Smooth muscle cell (in vitro differentiated cells): ENCODE results near the gene CCND1. TPM values are rescaled to one million over a fixed set of nuclear protein-coding genes. Genes with fewer than 3 reads are reported as not detected.
A peak's percentile ranks its signal among the peaks of the same experiment; 100 is the strongest.

Experiments
- DNase-seq: peaks from one replicate; lab custom pipeline; 2025; ENCODE audit not compliant: unreplicated experiment; lab: John Stamatoyannopoulos, UW
- H2AFZ ChIP-seq: fragments of 200-600 bp; sonication (generic); 2 replicates; pipeline ENCODE4 v1.6.0; 2016; ENCODE audit warnings: antibody characterized with exemption, low read depth, mild to moderate bottlenecking
- H3F3A ChIP-seq: fragments of 200-600 bp; sonication (generic); 2 replicates; pipeline ENCODE4 v1.6.0; 2017; ENCODE audit warnings: antibody characterized with exemption, low read depth
- H3K27ac ChIP-seq: fragments of 200-600 bp; sonication (generic); 2 replicates; pipeline ENCODE4 v1.5.1; 2016; ENCODE audit warnings: low read depth, mild to moderate bottlenecking
- H3K27me3 ChIP-seq: fragments of 200-600 bp; sonication (generic); 2 replicates; pipeline ENCODE4 v1.6.1; 2016; ENCODE audit warnings: low read depth, mild to moderate bottlenecking
- H3K36me3 ChIP-seq: fragments of 200-600 bp; sonication (generic); 2 replicates; pipeline ENCODE4 v1.5.1; 2016; ENCODE audit warnings: low read depth
- H3K4me1 ChIP-seq: fragments of 200-600 bp; sonication (generic); 2 replicates; pipeline ENCODE4 v1.5.1; 2016; ENCODE audit warnings: low read depth
- H3K4me2 ChIP-seq: fragments of 200-600 bp; sonication (generic); 2 replicates; pipeline ENCODE4 v1.6.0; 2016; ENCODE audit warnings: mild to moderate bottlenecking
- H3K4me3 ChIP-seq: fragments of 200-600 bp; sonication (generic); 2 replicates; pipeline ENCODE4 v1.5.1; 2016; ENCODE audit warnings: mild to moderate bottlenecking
- H3K79me2 ChIP-seq: fragments of 200-600 bp; sonication (generic); 2 replicates; pipeline ENCODE4 v1.6.0; 2016; ENCODE audit warnings: low read depth, mild to moderate bottlenecking
- H3K9ac ChIP-seq: fragments of 200-600 bp; sonication (generic); 2 replicates; pipeline ENCODE4 v1.6.0; 2016; ENCODE audit warnings: low read depth
- H3K9me3 ChIP-seq: fragments of 200-600 bp; sonication (generic); replicated peaks from 2 replicates; pipeline ENCODE4 v1.5.1; 2016; ENCODE audit warnings: low read depth
- H4K20me1 ChIP-seq: fragments of 200-600 bp; sonication (generic); 2 replicates; pipeline ENCODE4 v1.6.0; 2016; ENCODE audit warnings: low read depth
- WGBS: methylation state at CpG from one replicate; pipeline ENCODE4 v1.1.7; 2016; ENCODE audit warnings: low lambda C conversion rate; 5-methylcytosine and 5-hydroxymethylcytosine counted together
- polyA plus RNA-seq: library from polyadenylated mRNA; unstranded; fragments of >200 nt; fragmentation: Nextera tagmentation; extraction: Ambion mirVana; gene quantifications from 2 replicates; pipeline ENCODE4 v1.2.1, GENCODE V29; 2016
- total RNA-seq: library from RNA; depleted of rRNA; stranded (reverse); fragments of >200 nt; gene quantifications from 2 replicates; pipeline ENCODE4 v1.2.3, GENCODE V29; 2014
- TF ChIP-seq, protein P1 (sequence below): fragments of 200-600 bp; sonication (generic); IDR thresholded peaks from 2 replicates; pipeline ENCODE4 v1.5.1; 2017; ENCODE audit warnings: borderline replicate concordance, mild to moderate bottlenecking, antibody characterized with exemption; ENCODE audit not compliant: insufficient read depth, poor library complexity, severe bottlenecking

Gene CCND1
- total and polyA plus RNA-seq, 2 experiments from 2014 or later = 281 to 482 TPM

DNA sequence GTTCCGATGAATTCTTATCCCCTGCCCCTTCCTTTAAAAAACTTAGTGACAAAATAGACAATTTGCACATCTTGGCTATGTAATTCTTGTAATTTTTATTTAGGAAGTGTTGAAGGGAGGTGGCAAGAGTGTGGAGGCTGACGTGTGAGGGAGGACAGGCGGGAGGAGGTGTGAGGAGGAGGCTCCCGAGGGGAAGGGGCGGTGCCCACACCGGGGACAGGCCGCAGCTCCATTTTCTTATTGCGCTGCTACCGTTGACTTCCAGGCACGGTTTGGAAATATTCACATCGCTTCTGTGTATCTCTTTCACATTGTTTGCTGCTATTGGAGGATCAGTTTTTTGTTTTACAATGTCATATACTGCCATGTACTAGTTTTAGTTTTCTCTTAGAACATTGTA lies 12.0 kb downstream of the CCND1 start:
- Histone ChIP-seq H4K20me1 (peaks cover 72% of the 10 kb centered on the region), H3K27me3 (no peaks in the 10 kb centered on the region), H3F3A (peaks cover 28% of the 10 kb centered on the region), H3K4me3 (no peak overlapping the region), H3K9me3 (no peaks in the 10 kb centered on the region), H3K27ac (peak overlapping the region; percentile 16), H3K79me2 (peaks cover 18% of the 10 kb centered on the region), H2AFZ (no peak overlapping the region), H3K36me3 (peaks cover 19% of the 10 kb centered on the region), H3K4me2 (no peak overlapping the region), H3K9ac (no peak overlapping the region), H3K4me1 (peaks cover 7% of the 10 kb centered on the region)
- no peak for DNase-seq
- TF ChIP-seq, protein P1, sequence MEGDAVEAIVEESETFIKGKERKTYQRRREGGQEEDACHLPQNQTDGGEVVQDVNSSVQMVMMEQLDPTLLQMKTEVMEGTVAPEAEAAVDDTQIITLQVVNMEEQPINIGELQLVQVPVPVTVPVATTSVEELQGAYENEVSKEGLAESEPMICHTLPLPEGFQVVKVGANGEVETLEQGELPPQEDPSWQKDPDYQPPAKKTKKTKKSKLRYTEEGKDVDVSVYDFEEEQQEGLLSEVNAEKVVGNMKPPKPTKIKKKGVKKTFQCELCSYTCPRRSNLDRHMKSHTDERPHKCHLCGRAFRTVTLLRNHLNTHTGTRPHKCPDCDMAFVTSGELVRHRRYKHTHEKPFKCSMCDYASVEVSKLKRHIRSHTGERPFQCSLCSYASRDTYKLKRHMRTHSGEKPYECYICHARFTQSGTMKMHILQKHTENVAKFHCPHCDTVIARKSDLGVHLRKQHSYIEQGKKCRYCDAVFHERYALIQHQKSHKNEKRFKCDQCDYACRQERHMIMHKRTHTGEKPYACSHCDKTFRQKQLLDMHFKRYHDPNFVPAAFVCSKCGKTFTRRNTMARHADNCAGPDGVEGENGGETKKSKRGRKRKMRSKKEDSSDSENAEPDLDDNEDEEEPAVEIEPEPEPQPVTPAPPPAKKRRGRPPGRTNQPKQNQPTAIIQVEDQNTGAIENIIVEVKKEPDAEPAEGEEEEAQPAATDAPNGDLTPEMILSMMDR = no peak
- 90% methylated on average over 11 of the region's 11 CpGs for WGBS

DNA sequence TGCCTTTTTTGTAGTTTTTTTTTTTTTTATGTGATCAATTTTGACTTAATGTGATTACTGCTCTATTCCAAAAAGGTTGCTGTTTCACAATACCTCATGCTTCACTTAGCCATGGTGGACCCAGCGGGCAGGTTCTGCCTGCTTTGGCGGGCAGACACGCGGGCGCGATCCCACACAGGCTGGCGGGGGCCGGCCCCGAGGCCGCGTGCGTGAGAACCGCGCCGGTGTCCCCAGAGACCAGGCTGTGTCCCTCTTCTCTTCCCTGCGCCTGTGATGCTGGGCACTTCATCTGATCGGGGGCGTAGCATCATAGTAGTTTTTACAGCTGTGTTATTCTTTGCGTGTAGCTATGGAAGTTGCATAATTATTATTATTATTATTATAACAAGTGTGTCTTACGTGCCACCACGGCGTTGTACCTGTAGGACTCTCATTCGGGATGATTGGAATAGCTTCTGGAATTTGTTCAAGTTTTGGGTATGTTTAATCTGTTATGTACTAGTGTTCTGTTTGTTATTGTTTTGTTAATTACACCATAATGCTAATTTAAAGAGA lies 12.5 kb downstream of the CCND1 start:
- Histone ChIP-seq H3F3A (peaks cover 28% of the 10 kb centered on the region), H3K27me3 (no peaks in the 10 kb centered on the region), H3K79me2 (peaks cover 14% of the 10 kb centered on the region), H3K27ac (no peak overlapping the region), H3K36me3 (peaks cover 19% of the 10 kb centered on the region), H3K4me2 (no peak overlapping the region), H3K9me3 (no peaks in the 10 kb centered on the region), H3K4me1 (peaks cover 11% of the 10 kb centered on the region), H4K20me1 (peaks cover 67% of the 10 kb centered on the region), H2AFZ (no peak overlapping the region), H3K9ac (no peak overlapping the region), H3K4me3 (no peak overlapping the region)
- TF ChIP-seq, protein P1 = no peak
- WGBS = 96% methylated on average over 23 of the region's 23 CpGs
- DNase-seq = no peak

DNA sequence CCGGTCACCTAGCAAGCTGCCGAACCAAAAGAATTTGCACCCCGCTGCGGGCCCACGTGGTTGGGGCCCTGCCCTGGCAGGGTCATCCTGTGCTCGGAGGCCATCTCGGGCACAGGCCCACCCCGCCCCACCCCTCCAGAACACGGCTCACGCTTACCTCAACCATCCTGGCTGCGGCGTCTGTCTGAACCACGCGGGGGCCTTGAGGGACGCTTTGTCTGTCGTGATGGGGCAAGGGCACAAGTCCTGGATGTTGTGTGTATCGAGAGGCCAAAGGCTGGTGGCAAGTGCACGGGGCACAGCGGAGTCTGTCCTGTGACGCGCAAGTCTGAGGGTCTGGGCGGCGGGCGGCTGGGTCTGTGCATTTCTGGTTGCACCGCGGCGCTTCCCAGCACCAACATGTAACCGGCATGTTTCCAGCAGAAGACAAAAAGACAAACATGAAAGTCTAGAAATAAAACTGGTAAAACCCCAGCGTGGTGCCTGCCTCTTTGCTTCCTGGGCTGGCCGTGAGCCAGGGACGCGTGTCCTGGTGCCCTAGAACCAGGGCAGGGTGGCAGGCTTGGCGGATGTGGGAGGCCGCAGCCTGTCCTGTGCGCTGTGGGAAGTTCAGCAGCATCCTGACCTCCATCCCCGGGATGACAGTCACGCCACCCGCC lies 13.2 kb downstream of the CCND1 start:
- Histone ChIP-seq H3K4me3 (no peak overlapping the region), H3K27ac (no peak overlapping the region), H3K4me1 (peaks cover 17% of the 10 kb centered on the region), H3K79me2 (peaks cover 13% of the 10 kb centered on the region), H4K20me1 (peaks cover 60% of the 10 kb centered on the region), H3K36me3 (peaks cover 19% of the 10 kb centered on the region), H2AFZ (no peak overlapping the region), H3K27me3 (no peaks in the 10 kb centered on the region), H3K9ac (no peak overlapping the region), H3F3A (peaks cover 28% of the 10 kb centered on the region), H3K9me3 (no peaks in the 10 kb centered on the region), H3K4me2 (no peak overlapping the region)
- DNase-seq = no peak
- 88% methylated on average over 38 of the region's 38 CpGs for WGBS
- TF ChIP-seq, protein P1 = no peak
